NOMO-1 treated with dmso at 0.1 percent for 144 hours (cell line): ENCODE results near the gene DNPEP.
A peak's percentile ranks its signal among the peaks of the same experiment; 100 is the strongest.

Experiments used
- DNase-seq: peaks from one replicate; lab custom pipeline; 2025; ENCODE audit not compliant: unreplicated experiment; lab: John Stamatoyannopoulos, UW

Gene DNPEP

GRCh38 chr2:219387306-219388120 is at the start of gene DNPEP:
Gene DNPEP, minus strand, starts transcription at chr2:219387912. Its CDS starts 118 bp downstream, at chr2:219387794.
- peak; percentile 89 for DNase-seq

DNA sequence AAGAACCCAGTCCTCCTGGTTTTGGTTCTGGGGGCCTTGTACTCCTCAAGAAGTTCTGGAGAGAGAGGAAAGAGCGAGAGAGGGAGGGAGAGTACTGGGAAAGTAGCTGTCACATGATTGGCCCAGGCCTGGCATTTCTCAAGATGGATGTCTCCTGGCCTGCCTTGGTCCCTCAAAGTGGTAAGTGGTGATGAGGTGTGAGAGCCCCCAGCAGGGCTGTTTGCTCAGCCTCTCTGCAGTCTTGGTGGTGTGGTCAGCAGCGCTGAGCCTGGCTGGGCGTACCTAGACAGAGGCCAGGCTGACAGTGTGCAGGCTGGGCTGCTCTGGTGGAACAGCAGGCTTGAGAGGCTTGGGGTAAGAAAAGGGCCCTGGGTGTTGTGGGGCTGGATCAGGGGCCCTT is 49.4 kb upstream of the DNPEP start:
- DNase-seq, result no peak

DNA sequence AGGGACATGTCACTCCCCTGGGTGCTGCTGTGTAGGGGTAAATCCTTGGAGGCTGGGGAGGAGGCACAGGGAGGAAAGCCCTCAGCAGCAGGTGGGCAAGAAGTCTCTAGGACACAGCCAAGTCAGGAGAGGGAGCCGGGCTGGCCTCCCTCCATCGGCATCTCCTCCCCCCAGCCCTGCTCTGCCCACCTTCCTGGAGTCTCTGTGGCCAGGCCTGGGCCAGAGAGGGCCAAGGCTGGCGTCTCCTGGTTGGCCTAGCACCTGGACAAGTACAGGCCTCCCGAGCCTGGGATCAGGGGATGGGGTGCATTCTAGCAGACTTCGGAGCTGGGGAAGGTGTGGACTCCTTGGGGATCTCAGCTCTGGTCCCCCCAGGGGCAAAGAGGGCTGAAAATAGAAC is 48.8 kb upstream of the DNPEP start:
- DNase-seq, result no peak

DNA sequence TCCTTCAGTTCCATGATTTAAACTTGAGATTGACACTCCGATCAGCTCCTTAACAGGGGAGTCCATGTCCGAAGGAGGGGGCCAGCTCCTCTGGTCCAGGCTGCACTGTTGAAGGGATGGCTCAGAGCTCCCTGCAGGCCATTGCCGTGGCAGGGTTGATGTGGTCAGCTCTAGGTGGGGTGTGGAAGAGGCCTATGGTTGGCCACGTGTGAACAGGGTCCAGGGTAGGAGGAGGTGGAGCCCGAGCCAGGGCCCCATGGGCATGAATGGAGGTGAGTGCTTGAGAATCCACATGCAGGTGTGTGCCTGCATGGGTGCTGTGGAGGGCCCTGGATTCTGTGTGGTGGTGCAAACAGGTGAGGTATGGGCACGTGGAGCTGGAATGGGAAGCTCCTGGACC is 48.0 kb upstream of the DNPEP start:
- no peak for DNase-seq

- no peak for DNase-seq
These were observed 47.2 kb upstream of the DNPEP start, which contains the start of gene SPEG for GRCh38 chr2:219434718-219435525. Gene SPEG, plus strand, starts transcription at chr2:219434843. Its CDS starts 135 bp downstream, at chr2:219434978.

- DNase-seq, result no peak
These were observed 46.7 kb upstream of the DNPEP start for GRCh38 chr2:219434468-219434717.

DNA sequence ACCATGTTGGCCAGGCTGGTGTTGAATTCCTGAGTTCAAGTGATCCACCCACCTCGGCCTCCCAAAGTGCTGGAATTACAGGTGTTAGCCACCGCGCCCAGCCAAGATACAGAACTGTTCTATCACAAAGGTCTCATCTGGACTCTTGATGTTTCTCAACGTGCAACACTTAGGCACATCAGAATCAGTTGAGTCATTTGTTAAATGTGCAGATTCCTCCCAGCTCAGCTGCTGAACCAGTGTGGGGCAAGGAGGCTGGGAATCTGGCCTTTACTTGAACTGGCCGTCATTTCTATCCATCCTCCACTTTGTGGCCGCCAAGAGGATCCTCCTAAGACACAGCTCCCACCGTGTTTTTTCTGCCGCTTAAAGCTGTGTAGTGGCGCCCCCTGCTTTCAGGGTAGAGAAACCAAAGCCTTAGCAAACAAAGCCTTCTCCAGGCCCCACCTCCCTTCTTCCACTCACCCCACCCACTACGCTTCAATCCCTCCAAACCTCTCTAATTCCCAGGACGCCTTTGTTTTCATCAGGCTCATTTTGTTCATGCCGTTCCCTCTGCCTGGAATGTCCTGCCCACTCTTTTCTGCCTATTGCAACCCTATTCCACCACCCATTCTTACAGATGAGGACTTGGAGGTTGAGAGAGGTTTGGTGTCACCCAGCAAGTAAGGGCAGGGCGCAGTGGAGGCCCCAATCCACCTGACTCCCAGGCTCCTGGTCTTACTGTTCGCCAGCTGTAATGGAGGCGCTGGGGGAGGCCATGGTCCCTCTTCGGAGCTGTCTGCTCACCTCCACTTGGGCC is 46.2 kb upstream of the DNPEP start:
- peak; percentile 40 for DNase-seq

DNA sequence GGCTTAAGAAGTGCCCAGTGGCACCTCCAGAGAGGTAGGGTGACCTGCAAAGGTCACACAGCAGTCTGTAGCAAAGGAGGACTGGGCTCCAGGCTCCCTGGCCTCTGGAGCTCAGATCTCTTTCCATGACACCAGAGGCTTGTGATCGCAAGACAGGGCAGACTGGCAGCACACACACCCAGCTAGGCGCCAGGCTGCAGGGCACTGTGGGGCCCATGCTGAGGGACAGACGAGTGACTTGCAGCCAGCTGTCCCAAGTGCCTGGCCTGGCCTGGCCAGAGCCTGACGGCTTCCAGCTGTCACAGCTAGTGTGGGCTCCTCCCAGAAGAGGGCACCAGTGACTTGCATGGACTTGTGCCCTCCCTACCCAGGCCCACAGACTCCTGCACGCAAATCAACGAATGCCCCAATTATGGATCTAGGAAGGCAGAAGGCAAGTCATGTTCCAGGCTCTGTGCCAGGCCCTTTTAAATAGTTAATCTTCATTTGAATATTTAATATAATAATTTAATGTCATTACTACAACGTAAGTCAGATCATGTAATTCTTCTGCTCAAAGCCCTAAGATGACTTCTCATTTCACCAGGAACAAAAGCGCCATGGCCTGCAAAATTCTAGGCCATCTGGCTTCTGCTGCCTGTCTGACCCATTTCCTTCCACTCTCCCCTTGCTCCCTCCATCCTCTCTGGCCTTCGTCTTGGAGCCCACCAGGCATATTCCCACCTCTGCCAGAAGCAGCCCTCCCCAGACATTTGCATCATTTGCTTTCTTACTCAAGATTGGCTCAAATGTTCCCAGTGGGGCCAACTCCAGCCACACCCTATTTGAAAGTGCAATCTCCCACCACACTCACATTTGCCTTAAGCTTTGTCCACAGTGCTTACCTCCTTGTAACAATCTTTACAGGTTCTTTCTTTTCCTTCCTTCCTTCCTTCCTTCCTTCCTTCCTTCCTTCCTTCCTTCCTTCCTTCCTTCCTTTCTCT is 43.2 kb upstream of the DNPEP start:
- no peak for DNase-seq

GRCh38 chr2:219429958-219430606 is 42.4 kb upstream of the DNPEP start:
- DNase-seq, result no peak

- DNase-seq, result no peak
These were observed 40.8 kb upstream of the DNPEP start for GRCh38 chr2:219428469-219428868.

DNA sequence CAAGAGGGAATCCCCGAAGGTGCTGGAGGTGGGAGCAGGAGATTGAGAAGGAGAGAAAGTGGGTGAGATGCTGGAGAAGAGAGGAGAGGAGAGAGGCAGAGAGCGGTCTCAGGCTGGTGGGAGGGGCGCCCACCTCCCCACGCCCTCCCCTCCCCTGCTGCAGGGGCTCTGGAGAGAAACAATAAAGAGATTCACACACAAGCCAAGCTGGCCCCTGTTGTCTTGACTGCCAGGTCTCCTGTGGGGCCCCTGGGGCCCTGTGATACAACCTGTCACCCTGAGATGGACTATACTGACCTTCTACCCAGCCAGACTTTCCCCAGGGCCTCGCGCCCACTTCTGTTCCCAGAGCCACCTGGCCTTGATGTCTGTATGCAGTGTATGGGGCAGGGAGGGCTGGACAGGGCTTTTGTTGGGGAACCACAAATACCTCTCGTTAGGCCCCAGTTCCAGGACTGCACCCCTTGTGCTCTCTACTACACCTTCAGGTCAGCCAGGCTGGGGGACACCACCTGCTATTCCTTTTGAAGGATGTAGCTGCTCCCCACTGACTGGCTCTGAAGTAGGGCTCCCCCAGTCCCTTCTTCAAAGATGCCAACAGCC is 38.9 kb upstream of the DNPEP start:
- DNase-seq, result no peak

DNA sequence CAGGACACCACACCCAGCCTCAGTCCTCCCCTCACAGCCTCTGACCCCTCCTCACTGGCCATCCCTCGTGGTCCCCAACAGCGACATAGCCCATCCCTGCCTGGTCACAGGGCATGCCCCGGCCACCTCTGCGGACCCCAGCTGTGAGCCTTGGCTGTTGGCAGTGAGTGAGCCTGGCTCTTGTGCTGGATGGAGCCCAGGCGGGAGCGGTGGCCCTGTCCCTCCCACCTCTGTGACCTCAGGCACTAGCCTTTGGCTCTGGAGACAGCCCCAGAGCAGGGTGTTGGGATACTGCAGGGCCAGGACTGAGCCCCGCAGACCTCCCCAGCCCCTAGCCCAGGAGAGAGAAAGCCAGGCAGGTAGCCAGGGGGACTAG is 38.3 kb upstream of the DNPEP start:
- no peak for DNase-seq

GRCh38 chr2:219425238-219426067 is 37.7 kb upstream of the DNPEP start:
- no peak for DNase-seq

- no peak for DNase-seq
These were observed 36.1 kb upstream of the DNPEP start for GRCh38 chr2:219423652-219424377.

DNA sequence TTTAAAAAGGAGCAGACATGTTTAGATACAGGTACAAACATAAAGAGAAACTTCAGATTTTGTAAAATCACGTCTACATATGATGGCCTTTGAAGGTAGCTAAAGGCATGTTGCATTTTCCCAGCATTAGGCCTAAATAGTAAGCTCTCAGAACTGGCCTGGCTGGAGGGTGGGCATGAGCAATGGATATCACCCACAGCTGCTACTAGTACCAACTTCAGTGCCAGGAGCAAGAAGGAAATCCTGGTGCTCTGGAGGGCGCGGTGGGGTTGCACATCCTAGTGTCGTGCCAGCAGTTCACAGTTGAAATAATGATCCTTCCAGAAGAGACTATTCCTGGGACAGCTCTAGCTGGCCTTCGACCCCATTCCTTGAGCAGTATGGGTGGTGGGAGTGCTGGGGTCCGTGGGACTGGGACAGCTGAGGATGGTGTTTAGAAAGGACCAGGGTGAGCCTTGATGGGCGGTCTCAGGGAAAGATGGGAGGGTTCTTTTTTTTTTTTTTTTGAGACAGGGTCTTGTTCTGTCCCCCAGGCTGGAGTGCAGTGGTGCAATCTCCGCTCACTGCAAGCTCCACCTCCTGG is 35.3 kb upstream of the DNPEP start:
- no peak for DNase-seq

GRCh38 chr2:219421323-219421722 is 33.6 kb upstream of the DNPEP start:
- DNase-seq, result no peak

DNA sequence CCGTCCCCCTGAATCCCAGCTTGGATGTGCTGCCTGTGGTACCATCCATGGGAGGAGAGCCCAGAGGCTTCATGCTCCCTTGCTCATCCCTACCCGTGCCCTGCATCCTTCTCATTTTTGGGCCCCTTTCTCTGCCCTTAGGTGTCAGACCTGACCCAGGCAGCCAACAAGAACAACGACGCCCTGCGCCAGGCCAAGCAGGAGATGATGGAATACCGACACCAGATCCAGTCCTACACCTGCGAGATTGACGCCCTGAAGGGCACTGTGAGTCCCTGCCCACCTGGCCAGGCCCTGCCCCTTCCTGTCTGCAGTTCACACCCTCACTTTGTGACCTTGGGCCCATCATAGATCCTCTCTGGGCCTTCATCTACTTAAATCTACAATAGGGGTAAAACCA is 33.0 kb upstream of the DNPEP start:
- no peak for DNase-seq
